BLaER1 treated with 17β-estradiol and CSF1 and Interleukin-3, amounts not matched to agents 10 nM and 100 nM (cell line): ENCODE data around the gene HOMER3.

ENCODE experiments used
- H3K27ac ChIP-seq, 11 experiments: shearing (Covaris generic); formaldehyde crosslinking; 2 replicates each; pipeline ENCODE4 v1.8.1; 2022
- H3K27me3 ChIP-seq, 11 experiments: shearing (Covaris generic); formaldehyde crosslinking; 2 replicates each; pipeline ENCODE4 v1.8.1; 2022
- H3K36me3 ChIP-seq, 11 experiments: shearing (Covaris generic); formaldehyde crosslinking; 2 replicates each; pipeline ENCODE4 v1.8.1; 2022
- H3K4me1 ChIP-seq, 10 experiments: shearing (Covaris generic); formaldehyde crosslinking; 2 replicates each; pipeline ENCODE4 v1.8.1; 2022
- H3K4me2 ChIP-seq, 11 experiments: shearing (Covaris generic); formaldehyde crosslinking; 2 replicates each; pipeline ENCODE4 v1.8.1; 2022
- H3K4me3 ChIP-seq, 10 experiments: shearing (Covaris generic); formaldehyde crosslinking; 2 replicates each; pipeline ENCODE4 v1.8.1; 2022
- H3K9ac ChIP-seq, 11 experiments: shearing (Covaris generic); formaldehyde crosslinking; 2 replicates each; pipeline ENCODE4 v1.8.1; 2022
- H3K9me3 ChIP-seq, 11 experiments: shearing (Covaris generic); formaldehyde crosslinking; replicated peaks in 1 of 11; 2 replicates each; pipeline ENCODE4 v1.8.1; 2022
- H4K20me1 ChIP-seq, 11 experiments: shearing (Covaris generic); formaldehyde crosslinking; 2 replicates each; pipeline ENCODE4 v1.8.1; 2022
- Cebpa-rat ChIP-seq, 11 experiments: shearing (Covaris generic); IDR thresholded peaks; 2 replicates each; pipeline ENCODE4 v1.8.1; 2022

HOMER3 gene

DNA sequence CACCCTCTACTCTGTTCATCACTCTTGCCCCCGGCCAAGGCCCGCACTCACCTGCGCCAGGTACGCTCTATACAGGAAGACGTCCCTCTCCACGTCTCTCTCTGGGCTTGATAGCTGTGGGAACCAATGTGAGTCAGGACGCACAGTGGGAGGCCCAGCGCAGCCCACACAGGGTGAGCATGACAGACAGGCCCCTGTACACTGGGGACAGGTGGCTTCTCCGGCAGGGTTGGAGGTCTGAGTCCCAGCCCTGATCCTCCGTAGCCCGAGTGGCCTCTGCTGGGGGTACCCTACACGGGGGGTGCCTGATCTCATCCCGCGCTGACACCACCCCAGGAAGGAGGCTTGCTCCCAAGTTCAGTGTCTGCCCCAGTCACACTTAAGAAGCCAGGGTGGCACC lies 28.1 kb downstream of the HOMER3 start:
- TF ChIP-seq Cebpa-rat (IDR thresholded peaks at IDR 0.05): no peak
- no peaks in the 10 kb centered on the region for H3K27me3 ChIP-seq
- peaks cover 32 to 53% (median 40%) of the 10 kb centered on the region in 10 experiments for H3K4me1 ChIP-seq
- peaks cover 0 to 9% (median 0%) of the 10 kb centered on the region in 11 experiments; a peak in 2 of 22 replicates for H3K9me3 ChIP-seq
- H3K9ac ChIP-seq: no peak overlapping the region
- no peak overlapping the region for H3K27ac ChIP-seq
- peaks cover 62 to 83% (median 68%) of the 10 kb centered on the region in 11 experiments for H3K36me3 ChIP-seq
- no peak overlapping the region for H3K4me3 ChIP-seq
- H3K4me2 ChIP-seq: no peak overlapping the region
- peaks cover 53 to 98% (median 74%) of the 10 kb centered on the region in 11 experiments for H4K20me1 ChIP-seq

DNA sequence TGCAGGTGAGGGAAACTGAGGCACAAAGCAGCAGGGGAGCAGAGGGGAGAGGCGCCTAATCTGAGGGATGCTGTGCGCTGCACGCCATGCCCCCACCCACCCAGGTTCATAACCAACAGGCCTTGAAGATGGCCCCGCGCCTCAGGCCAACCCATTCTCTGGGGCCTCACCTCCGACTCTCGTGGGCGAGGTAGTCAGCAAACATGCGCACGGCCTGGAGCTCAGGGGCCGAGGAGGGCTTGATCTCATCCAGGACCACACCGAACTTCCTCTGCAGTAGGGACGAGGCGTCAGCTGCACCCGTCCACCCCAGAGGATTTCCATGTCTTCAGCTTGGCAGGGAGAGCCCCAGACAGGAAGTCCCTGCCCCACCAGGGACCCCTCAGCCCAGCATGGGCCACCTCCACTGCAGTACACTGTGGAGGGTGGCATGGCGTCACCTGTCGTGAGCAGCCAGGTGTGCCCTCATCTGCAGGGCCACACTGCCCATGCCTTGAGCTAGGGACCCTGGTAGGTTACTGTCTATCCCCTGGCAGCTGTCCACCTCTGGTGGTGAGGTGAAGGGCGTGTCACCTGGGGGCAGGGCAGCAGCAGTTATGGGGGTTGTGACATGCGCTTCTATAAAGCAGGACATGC lies 30.1 kb downstream of the HOMER3 start:
- no peaks in the 10 kb centered on the region for H3K27me3 ChIP-seq
- H4K20me1 ChIP-seq: peaks cover 42 to 98% (median 79%) of the 10 kb centered on the region in 11 experiments
- H3K9me3 ChIP-seq: peaks cover 0 to 9% (median 0%) of the 10 kb centered on the region in 11 experiments; a peak in 2 of 22 replicates
- TF ChIP-seq Cebpa-rat (IDR thresholded peaks at IDR 0.05): no peak
- H3K9ac ChIP-seq: no peak overlapping the region
- H3K4me3 ChIP-seq: no peak overlapping the region
- peak overlapping the region in 7 of 11 experiments; percentile 3 to 47 (median 27); a peak in 8 of 22 replicates for H3K4me2 ChIP-seq
- peaks cover 12 to 41% (median 22%) of the 10 kb centered on the region in 10 experiments for H3K4me1 ChIP-seq
- peaks cover 80 to 94% (median 88%) of the 10 kb centered on the region in 11 experiments for H3K36me3 ChIP-seq
- no peak overlapping the region for H3K27ac ChIP-seq

DNA sequence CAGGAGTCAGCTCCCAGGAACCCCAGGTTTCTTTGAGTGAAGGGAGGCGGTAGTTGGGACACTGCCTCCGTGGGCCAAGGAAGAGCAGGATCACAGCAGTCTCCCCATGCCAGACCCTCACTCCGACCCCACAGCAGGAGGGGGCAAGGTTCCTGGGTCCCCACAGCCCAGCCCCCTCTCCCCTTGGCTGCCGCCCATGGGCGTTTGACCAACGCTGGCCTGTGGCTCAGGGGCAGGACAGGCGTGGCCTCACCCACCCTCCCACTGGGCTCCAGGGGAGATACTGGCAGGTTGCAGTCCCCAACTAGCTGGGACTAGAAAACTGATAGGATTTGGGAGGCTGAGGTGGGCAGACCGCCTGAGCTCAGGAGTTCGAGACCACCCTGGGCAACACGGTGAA lies 31.0 kb downstream of the HOMER3 start:
- Histone ChIP-seq H3K27me3 (no peaks in the 10 kb centered on the region), H3K9ac (no peak overlapping the region), H3K4me1 (peaks cover 3 to 35% (median 13%) of the 10 kb centered on the region in 10 experiments), H4K20me1 (peaks cover 33 to 98% (median 77%) of the 10 kb centered on the region in 11 experiments), H3K36me3 (peaks cover 86 to 97% (median 94%) of the 10 kb centered on the region in 11 experiments), H3K27ac (no peak overlapping the region), H3K4me2 (no peak overlapping the region), H3K4me3 (no peak overlapping the region), H3K9me3 (peaks cover 0 to 9% (median 0%) of the 10 kb centered on the region in 11 experiments; a peak in 2 of 22 replicates)
- no peak for TF ChIP-seq Cebpa-rat (IDR thresholded peaks at IDR 0.05)

DNA sequence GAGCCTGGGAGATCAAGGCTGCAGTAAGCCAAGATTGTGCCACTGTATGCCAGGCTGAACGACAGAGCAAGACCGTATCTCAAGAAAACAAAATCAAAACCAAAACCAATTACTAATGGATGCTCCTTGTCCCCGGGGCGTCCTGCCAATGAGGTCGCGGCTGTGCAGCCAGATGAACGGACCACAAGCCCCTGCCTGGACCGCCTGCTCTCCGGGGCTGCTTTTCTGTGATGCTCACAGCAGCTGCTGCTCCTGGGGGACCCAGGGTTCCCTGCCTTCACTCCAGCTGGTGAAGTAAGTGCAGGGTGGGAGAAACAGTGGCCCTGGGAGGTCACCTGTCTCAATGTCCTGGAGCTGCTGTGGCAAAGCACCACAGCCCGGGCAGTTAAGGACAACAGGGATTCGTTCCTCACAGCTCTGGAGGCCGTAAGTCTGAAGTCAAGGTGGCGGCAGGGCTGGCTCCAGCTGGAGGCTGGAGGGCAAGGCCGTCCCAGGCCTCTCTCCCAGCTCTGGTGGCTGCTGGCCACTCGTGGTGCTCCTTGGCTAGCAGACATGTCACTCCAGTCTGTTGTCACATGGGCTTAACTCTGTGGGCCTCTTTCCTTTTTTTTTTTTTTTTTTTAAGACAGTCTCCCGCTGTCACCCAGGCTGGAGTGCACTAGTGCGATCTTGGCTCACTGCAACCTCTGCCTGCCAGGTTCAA lies 31.9 kb downstream of the HOMER3 start:
- Histone ChIP-seq H3K4me1 (peaks cover 0 to 26% (median 8%) of the 10 kb centered on the region in 10 experiments; a peak in 12 of 20 replicates), H3K9me3 (peaks cover 0 to 9% (median 0%) of the 10 kb centered on the region in 11 experiments; a peak in 2 of 22 replicates), H4K20me1 (peaks cover 24 to 98% (median 70%) of the 10 kb centered on the region in 11 experiments), H3K9ac (no peak overlapping the region), H3K27me3 (no peaks in the 10 kb centered on the region), H3K27ac (0 out of 22 replicates have a peak overlapping the region, but pooled peaks of 1 of the 11 experiments have one; percentile 22), H3K4me3 (no peak overlapping the region), H3K36me3 (peaks cover 83 to 97% (median 94%) of the 10 kb centered on the region in 11 experiments), H3K4me2 (no peak overlapping the region)
- TF ChIP-seq Cebpa-rat (IDR thresholded peaks at IDR 0.05): no peak

DNA sequence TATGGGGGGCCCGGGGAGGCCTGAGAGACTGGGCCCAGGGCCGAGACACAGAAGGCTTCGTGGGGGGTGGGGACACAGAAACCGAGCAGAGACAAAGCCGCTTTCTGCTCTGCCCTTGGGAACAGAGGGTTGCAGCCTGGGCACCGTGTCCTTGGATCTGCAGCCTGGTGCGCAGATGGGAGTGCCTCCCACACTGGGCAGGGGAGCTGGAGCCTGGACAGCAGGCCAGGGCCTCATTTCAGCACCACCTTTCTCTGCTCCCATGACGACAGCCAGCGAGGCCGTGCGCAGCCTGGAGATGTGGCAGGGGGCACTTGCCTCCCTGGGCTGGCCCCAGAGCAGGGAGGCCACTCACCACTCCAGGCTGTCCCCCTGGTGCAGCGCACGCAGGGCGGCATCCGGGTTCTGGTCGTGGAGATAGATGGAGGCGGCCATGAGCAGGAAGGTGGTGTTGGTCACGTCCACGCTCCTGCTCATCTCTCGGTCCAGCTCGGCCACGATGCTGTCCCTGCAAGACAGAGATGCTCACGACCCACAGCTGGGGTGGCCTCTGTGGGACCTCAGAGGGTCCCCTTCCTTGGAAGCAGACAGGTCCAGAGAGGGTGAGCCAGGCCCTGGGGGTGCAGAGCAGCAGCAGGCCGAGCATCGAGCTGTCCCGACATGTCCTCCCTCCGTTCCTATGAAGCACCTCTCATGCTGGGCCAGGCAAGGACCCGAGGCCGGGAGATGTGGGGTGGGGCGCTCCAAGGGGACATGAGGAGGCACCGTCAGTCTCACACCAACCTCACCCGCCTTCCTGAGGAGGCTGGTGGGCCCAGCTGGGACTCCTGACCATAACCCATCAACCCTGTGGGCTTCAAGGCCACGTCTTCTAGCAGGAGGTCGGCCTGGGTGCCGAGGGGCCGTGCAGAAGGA lies 34.2 kb downstream of the HOMER3 start:
- no peak overlapping the region for H3K4me2 ChIP-seq
- peaks cover 0 to 23% (median 15%) of the 10 kb centered on the region in 10 experiments; a peak in 11 of 20 replicates for H3K4me1 ChIP-seq
- no peak for TF ChIP-seq Cebpa-rat (IDR thresholded peaks at IDR 0.05)
- no peak overlapping the region for H3K27ac ChIP-seq
- H3K27me3 ChIP-seq: no peaks in the 10 kb centered on the region
- peaks cover 10 to 92% (median 62%) of the 10 kb centered on the region in 11 experiments; a peak in 21 of 22 replicates for H4K20me1 ChIP-seq
- peaks cover 64 to 93% (median 86%) of the 10 kb centered on the region in 11 experiments for H3K36me3 ChIP-seq
- peaks cover 0 to under 1% (median 0%) of the 10 kb centered on the region in 11 experiments; a peak in 2 of 22 replicates for H3K9me3 ChIP-seq
- H3K9ac ChIP-seq: peak overlapping the region in 2 of 11 experiments; percentile 6 to 13; a peak in 2 of 22 replicates
- H3K4me3 ChIP-seq: no peak overlapping the region

DNA sequence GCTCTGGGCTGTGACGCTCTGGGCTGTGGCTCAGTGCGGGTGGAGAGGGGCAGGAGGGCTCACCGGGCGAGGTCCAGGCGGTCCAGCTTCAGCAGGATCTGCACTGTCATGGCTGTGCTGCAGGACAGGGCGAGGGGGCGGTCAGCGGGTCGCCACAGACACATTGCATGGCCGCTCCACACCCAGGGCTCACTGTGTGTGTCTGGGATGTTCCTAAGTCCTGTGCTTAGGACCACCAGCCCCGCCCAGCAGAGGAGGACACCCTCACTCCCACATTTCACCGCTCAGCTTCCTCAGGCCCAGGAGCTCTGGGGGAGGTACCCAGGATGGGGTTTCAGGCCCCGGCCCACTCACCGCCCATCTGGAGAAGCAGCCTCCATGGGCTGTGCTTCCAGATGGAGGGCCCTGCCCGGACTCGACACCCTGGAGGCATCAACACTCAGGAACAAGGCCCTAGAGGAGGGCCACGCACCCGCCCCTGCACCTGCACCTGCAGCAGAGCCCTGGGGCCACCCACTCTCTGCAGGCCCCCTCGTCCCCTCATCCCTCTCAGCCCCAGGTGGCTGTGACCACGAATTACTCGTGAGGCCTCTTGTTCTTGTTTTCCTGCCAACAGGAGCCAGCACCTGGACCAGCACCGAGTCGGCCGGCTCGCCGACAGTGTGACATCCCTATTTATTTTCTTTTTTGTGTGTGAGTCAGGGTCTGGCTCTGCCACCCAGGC lies 35.3 kb downstream of the HOMER3 start:
- TF ChIP-seq Cebpa-rat (IDR thresholded peaks at IDR 0.05): no peak
- no peaks in the 10 kb centered on the region for H3K9me3 ChIP-seq
- H3K36me3 ChIP-seq: peaks cover 66 to 97% (median 88%) of the 10 kb centered on the region in 11 experiments
- H3K4me2 ChIP-seq: no peak overlapping the region
- peaks cover 0 to 16% (median 8%) of the 10 kb centered on the region in 10 experiments; a peak in 11 of 20 replicates for H3K4me1 ChIP-seq
- peak overlapping the region in 1 of 11 experiments; percentile 6; a peak in 1 of 22 replicates for H3K9ac ChIP-seq
- no peak overlapping the region for H3K27ac ChIP-seq
- H4K20me1 ChIP-seq: peaks cover 8 to 92% (median 62%) of the 10 kb centered on the region in 11 experiments; a peak in 20 of 22 replicates
- no peaks in the 10 kb centered on the region for H3K27me3 ChIP-seq
- H3K4me3 ChIP-seq: no peak overlapping the region

DNA sequence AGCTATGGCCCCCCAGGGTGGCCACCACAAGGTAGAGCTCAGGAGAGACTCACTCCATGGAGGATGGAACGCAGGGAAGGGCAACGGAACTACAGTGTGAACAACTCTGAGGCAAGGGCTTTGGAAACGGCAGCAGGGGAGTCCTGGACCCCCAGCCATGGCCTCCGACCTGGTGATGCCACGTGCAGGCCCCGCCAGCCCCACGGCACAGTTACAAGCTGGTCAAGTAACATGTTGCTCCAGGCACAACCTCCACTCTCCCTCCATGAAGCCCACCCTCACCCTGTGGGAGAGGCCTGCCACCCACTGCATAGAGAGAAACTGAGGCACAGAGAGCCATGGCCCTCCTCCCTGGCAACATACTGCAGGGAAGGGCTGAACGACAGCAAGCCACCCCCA lies 36.0 kb downstream of the HOMER3 start:
- peaks cover 66 to 97% (median 88%) of the 10 kb centered on the region in 11 experiments for H3K36me3 ChIP-seq

More for the DNA sequence above, 36.0 kb downstream of the HOMER3 start:
- Histone ChIP-seq H3K27ac (no peak overlapping the region), H3K9me3 (no peaks in the 10 kb centered on the region), H3K4me1 (peaks cover 0 to 15% (median 8%) of the 10 kb centered on the region in 10 experiments; a peak in 11 of 20 replicates), H4K20me1 (peaks cover 6 to 92% (median 63%) of the 10 kb centered on the region in 11 experiments; a peak in 19 of 22 replicates), H3K4me2 (no peak overlapping the region), H3K27me3 (no peaks in the 10 kb centered on the region), H3K4me3 (no peak overlapping the region), H3K9ac (no peak overlapping the region)
- TF ChIP-seq Cebpa-rat (IDR thresholded peaks at IDR 0.05): no peak
